K562 (cell line): ENCODE results near the gene PRDX2. TPM values are rescaled to one million over a fixed set of nuclear protein-coding genes. Genes with fewer than 3 reads are reported as not detected.

Experiments used
- STAT5A ChIP-seq: IDR thresholded peaks from 2 replicates; pipeline ENCODE4 v1.6.1; 2012; ENCODE audit warnings: low read length, inconsistent platforms, borderline replicate concordance
- polyA plus RNA-seq, 8 experiments: library from polyadenylated mRNA; depleted of rRNA in 4 of 8; stranded (reverse) in 5 of 8; unstranded in 3 of 8; fragments of >200 nt; fragmentation: Nextera tagmentation in 2 of 8; fragmentation: Illumina TruSeq in 1 of 8; extraction: Ambion mirVana in 2 of 8; extraction: Trizol in 1 of 8; gene quantifications; 2 replicates each; pipeline versions ENCODE4 v1.2.1 to v1.2.3, GENCODE V29; 2011 to 2014; ENCODE audit warnings: inconsistent platforms in 1 of 8, missing spikeins in 1 of 8
- total RNA-seq, 7 experiments: library from RNA; depleted of rRNA in 6 of 7; stranded (reverse); fragments of >200 nt in 6 of 7; fragmentation: Illumina TruSeq in 2 of 7; extraction: Trizol in 2 of 7; gene quantifications; 2 replicates each; pipeline versions ENCODE4 v1.2.1 to v1.2.3, GENCODE V29; 2011 to 2021; ENCODE audit warnings: low replicate concordance in 1 of 7
- TF ChIP-seq, protein P1 (sequence below): sonication (generic); formaldehyde crosslinking; IDR thresholded peaks from 2 replicates; pipeline ENCODE4 v1.8.1; 2023; ENCODE audit warnings: missing genetic modification reagents, mild to moderate bottlenecking, borderline replicate concordance

The PRDX2 gene
- total and polyA plus RNA-seq, 9 of the 15 experiments (the other 6 are each of a cell fraction or from before 2014, with no cell fraction given) = 206 to 1,183 (median 415) TPM

DNA sequence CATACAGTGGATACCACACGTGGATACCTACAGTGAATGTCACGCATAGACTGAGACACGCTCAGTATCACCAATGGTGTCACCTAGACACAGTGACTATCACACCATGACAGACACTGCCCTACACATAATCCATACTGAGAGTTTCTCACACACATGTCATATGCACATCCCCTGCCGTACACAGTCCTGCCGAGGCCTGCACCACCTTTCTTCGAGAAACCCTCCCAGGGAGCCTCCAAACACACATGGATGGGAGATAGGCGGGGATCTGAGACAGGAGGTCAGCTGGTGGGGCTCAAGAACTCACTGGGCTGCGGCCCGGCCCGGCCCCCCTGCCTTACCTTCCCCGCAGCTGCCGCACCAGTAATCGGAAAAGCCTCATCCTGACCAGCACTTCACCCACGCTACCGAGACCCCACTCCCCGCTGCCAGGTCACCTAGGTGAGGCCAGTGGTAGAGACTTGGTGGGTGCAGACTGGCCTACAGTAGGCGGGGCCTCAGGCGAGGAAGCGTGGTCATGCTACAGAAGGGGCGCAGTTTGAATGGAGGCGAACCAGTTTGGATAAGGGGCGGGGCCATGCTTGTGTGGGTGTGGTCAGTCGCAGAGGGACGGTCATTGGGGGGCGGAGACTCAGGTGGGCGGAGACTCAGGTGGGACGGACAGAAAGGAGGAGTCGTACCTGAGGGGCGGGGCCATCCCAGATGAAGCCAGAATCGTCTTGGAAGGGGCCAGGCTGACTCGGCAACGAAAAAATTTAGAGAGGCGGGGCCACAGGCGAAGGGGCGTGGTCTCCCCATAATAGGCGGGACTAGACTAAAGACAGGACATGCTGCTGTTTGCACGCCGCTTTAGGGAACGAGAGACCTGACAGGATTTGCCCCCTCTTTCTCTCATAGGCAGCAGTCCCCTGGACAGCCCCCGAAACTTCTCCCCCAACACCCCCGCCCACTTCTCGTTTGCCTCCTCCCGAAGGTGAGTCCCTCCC is 38.8 kb upstream of the PRDX2 start (continued):
- TF ChIP-seq, protein P1, sequence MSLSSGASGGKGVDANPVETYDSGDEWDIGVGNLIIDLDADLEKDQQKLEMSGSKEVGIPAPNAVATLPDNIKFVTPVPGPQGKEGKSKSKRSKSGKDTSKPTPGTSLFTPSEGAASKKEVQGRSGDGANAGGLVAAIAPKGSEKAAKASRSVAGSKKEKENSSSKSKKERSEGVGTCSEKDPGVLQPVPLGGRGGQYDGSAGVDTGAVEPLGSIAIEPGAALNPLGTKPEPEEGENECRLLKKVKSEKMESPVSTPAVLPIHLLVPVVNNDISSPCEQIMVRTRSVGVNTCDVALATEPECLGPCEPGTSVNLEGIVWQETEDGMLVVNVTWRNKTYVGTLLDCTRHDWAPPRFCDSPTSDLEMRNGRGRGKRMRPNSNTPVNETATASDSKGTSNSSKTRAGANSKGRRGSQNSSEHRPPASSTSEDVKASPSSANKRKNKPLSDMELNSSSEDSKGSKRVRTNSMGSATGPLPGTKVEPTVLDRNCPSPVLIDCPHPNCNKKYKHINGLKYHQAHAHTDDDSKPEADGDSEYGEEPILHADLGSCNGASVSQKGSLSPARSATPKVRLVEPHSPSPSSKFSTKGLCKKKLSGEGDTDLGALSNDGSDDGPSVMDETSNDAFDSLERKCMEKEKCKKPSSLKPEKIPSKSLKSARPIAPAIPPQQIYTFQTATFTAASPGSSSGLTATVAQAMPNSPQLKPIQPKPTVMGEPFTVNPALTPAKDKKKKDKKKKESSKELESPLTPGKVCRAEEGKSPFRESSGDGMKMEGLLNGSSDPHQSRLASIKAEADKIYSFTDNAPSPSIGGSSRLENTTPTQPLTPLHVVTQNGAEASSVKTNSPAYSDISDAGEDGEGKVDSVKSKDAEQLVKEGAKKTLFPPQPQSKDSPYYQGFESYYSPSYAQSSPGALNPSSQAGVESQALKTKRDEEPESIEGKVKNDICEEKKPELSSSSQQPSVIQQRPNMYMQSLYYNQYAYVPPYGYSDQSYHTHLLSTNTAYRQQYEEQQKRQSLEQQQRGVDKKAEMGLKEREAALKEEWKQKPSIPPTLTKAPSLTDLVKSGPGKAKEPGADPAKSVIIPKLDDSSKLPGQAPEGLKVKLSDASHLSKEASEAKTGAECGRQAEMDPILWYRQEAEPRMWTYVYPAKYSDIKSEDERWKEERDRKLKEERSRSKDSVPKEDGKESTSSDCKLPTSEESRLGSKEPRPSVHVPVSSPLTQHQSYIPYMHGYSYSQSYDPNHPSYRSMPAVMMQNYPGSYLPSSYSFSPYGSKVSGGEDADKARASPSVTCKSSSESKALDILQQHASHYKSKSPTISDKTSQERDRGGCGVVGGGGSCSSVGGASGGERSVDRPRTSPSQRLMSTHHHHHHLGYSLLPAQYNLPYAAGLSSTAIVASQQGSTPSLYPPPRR = no peak
- no peak for TF ChIP-seq STAT5A
